ENCODE data around the gene PPP1R13L. TPM values are rescaled to one million over a fixed set of nuclear protein-coding genes. Genes with fewer than 3 reads are reported as not detected.
"Not testable (repeated sequence)": the region's sequence is repeated elsewhere in the genome, so short reads cannot be mapped to it uniquely, and the experiment has no call there.

PPP1R13L gene
- total RNA-seq, 1 donor from 2014 or later, result 5.1 TPM

DNA sequence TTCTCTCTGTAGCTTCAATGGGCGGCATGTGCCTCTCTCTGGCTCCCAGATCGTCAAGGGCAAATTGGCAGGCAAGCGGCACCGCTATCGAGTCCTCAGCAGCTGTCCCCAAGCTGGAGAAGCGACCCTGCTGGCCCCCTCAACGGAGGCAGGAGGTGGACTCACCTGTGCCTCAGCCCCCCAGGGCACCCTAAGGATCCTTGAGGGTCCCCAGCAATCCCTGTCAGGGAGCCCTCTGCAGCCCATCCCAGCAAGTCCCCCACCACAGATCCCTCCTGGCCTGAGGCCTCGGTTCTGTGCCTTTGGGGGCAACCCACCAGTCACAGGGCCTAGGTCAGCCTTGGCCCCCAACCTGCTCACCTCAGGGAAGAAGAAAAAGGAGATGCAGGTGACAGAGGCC is 3.3 kb upstream of the PPP1R13L start:
- Mint-ChIP-seq H3K4me3 (peak overlapping the region; percentile 44), H3K4me1 (peaks cover 43% of the 10 kb centered on the region), H3K27me3 (peaks cover 10% of the 10 kb centered on the region), H3K27ac (no peak overlapping the region), H3K36me3 (ENCODE audit: low read depth) (peaks cover 23% of the 10 kb centered on the region), H3K9me3 (no peaks in the 10 kb centered on the region)
- ChIA-PET POLR2A (interaction anchor here (1.2 to 2.6 kb wide), 2 partner anchors 8 to 11 kb away, joined by 3 to 9 read pairs; no protein-coding TSS in a partner anchor), CTCF (interaction anchor here (0.9 kb wide), 1 partner anchor 31 kb away, joined by 4 read pairs; no protein-coding TSS in a partner anchor)
- intact Hi-C loops (cut with micrococcal nuclease), result loop anchor here (5.0 to 10.0 kb wide), 4 partner anchors 153 to 457 kb away; partner anchors contain the start of genes CLPTM1, FOXA3, MARK4 and SYMPK
- DNase-seq, result no peak
- ATAC-seq (ENCODE audit: low read depth), result no peak
- TF ChIP-seq, protein P1, sequence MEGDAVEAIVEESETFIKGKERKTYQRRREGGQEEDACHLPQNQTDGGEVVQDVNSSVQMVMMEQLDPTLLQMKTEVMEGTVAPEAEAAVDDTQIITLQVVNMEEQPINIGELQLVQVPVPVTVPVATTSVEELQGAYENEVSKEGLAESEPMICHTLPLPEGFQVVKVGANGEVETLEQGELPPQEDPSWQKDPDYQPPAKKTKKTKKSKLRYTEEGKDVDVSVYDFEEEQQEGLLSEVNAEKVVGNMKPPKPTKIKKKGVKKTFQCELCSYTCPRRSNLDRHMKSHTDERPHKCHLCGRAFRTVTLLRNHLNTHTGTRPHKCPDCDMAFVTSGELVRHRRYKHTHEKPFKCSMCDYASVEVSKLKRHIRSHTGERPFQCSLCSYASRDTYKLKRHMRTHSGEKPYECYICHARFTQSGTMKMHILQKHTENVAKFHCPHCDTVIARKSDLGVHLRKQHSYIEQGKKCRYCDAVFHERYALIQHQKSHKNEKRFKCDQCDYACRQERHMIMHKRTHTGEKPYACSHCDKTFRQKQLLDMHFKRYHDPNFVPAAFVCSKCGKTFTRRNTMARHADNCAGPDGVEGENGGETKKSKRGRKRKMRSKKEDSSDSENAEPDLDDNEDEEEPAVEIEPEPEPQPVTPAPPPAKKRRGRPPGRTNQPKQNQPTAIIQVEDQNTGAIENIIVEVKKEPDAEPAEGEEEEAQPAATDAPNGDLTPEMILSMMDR (IDR thresholded peaks at IDR 0.05), result no peak

DNA sequence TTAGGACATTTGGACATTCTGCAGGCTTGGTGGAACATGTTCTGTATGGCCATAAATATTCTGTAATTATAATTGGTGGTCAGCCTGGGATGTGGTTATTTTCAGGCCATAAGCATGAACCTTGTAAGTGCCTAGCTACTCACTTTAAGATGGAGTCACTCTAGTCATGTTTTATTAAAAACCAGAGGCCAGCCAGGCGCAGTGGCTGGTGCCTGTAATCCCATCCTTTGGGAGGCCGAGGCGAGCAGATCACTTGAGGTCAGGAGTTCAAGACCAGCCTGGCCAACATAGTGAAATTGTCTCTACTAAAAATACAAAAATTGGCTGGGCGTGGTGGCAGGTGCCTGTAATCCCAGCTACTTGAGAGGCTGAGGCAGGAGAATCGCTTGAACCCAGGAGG is 2.7 kb upstream of the PPP1R13L start:
- H3K36me3 Mint-ChIP-seq (ENCODE audit: low read depth), result peaks cover 20% of the 10 kb centered on the region
- intact Hi-C loops (cut with micrococcal nuclease), result loop anchor here (5.0 to 10.0 kb wide), 4 partner anchors 153 to 457 kb away; partner anchors contain the start of genes CLPTM1, FOXA3, MARK4 and SYMPK
- not testable (repeated sequence) for ATAC-seq (ENCODE audit: low read depth)

DNA sequence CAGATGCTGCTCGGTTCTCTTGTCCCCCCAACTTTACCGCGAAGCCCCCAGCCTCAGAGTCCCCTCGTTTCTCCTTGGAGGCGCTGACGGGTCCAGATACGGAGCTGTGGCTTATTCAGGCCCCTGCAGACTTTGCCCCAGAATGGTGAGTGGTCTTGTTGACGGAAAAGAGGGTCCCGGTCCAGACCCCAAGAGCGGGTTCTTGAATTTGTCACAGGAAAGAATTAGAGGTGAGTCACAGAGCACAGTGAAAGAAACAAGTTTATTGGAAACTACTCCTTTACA is 2.2 kb upstream of the PPP1R13L start:
- Mint-ChIP-seq H3K4me1 (peaks cover 43% of the 10 kb centered on the region), H3K9me3 (no peaks in the 10 kb centered on the region), H3K36me3 (ENCODE audit: low read depth) (peaks cover 16% of the 10 kb centered on the region), H3K4me3 (peak overlapping the region; percentile 96), H3K27me3 (peaks cover 12% of the 10 kb centered on the region), H3K27ac (peak overlapping the region; percentile 95)
- CTCF ChIA-PET, result interaction anchor here (0.9 kb wide), 1 partner anchor 73 kb away, joined by 4 read pairs; no protein-coding TSS in a partner anchor
- DNase-seq (no peak), ATAC-seq (ENCODE audit: low read depth) (no peak)
- TF ChIP-seq, protein P1 (IDR thresholded peaks at IDR 0.05), result no peak
- intact Hi-C loops (cut with micrococcal nuclease), result loop anchor here (5.0 to 10.0 kb wide), 4 partner anchors 152 to 458 kb away; partner anchors contain the start of genes CLPTM1, FOXA3, MARK4 and SYMPK
- POLR2A ChIA-PET, result interaction anchor here (1.2 to 2.6 kb wide), 2 partner anchors 9 to 12 kb away, joined by 3 to 9 read pairs; no protein-coding TSS in a partner anchor

More for the DNA sequence above, 2.7 kb upstream of the PPP1R13L start:
- H3K27me3 Mint-ChIP-seq, result peaks cover 12% of the 10 kb centered on the region
- CTCF ChIA-PET, result interaction anchor here (0.9 kb wide), 2 partner anchors 32 to 73 kb away, joined by 4 read pairs; no protein-coding TSS in a partner anchor
- H3K4me3 Mint-ChIP-seq, result peak overlapping the region; percentile 35
- not testable (repeated sequence) for H3K27ac Mint-ChIP-seq, H3K9me3 Mint-ChIP-seq, DNase-seq
- POLR2A ChIA-PET, result interaction anchor here (1.2 to 2.6 kb wide), 2 partner anchors 8 to 12 kb away, joined by 3 to 9 read pairs; no protein-coding TSS in a partner anchor
- peaks cover 43% of the 10 kb centered on the region for H3K4me1 Mint-ChIP-seq

DNA sequence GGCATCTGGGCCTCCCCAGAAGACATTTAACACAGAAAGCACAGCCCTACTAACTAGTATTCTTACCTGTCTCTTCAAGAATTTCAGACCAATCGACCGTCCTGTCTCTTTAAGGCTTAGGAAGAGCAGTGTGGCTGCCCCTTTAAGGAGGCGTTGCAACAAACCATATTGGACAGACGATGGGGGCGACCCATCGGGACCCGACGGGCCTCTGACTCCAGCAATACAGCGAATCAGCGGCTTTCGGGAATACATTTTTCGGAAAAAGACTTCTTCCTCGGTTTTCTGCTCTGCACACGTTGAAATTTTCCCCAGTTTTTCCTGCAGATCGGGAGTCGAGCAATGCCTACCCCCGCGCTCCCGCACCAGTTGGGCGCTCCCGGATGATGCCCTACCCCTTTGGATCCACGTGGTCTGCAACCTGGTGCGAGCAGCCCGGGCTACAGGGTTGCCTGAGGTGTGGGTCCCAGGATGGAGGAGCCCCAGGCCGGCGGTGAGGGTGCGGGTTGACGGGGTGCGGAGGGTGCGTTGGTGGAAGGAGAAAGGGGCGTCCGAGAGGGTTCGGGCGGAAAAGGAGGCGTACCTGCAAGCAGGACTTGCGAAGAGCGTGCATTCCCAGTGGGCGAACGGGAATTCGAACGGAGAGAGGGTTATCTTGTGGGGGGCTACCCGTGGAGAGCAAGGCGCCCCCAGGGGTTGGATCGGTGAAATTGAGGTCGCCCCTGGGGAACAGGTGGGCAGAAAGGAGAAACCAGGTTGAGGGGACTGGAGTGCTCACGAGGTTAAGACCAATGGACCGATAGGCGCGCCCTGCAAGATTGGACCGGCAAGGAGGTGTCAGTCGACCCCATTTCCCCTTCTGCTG is 1.6 kb upstream of the PPP1R13L start, which contains the start of gene POLR1G:
POLR1G (plus strand) TSS at position 419 of the 865 bp plus-strand sequence; CDS start at position 472, 53 bp downstream.
- peak within 1 kb of the TSS; percentile 96 for H3K4me3 Mint-ChIP-seq
- peak; percentile 77 for ATAC-seq (ENCODE audit: low read depth)
- peak; percentile 74 for DNase-seq
- H3K9me3 Mint-ChIP-seq, result no peaks in the 10 kb centered on the region
- H3K36me3 Mint-ChIP-seq (ENCODE audit: low read depth), result peaks cover 16% of the 10 kb centered on the region
- ChIA-PET CTCF (interaction anchor here (0.7 to 1.0 kb wide), 3 partner anchors 62 to 74 kb away, joined by 3 to 7 read pairs (median 4); partner anchors contain the start of gene FOSB), POLR2A (interaction anchor here (0.6 to 2.6 kb wide), 10 partner anchors 10 to 457 kb away, joined by 3 to 9 read pairs (median 3); partner anchors contain the start of gene ERCC1)
- H3K27ac Mint-ChIP-seq, result peak within 1 kb of the TSS; percentile 95
- intact Hi-C loops (cut with micrococcal nuclease), result loop anchor here (1.0 to 10.0 kb wide), 13 partner anchors 13 to 516 kb away; partner anchors contain the start of genes CLPTM1, ERCC1, ERCC2 and FOXA3
- TF ChIP-seq, protein P1 (IDR thresholded peaks at IDR 0.05), result no peak
- peaks cover 43% of the 10 kb centered on the region for H3K4me1 Mint-ChIP-seq
- peaks cover 12% of the 10 kb centered on the region for H3K27me3 Mint-ChIP-seq

DNA sequence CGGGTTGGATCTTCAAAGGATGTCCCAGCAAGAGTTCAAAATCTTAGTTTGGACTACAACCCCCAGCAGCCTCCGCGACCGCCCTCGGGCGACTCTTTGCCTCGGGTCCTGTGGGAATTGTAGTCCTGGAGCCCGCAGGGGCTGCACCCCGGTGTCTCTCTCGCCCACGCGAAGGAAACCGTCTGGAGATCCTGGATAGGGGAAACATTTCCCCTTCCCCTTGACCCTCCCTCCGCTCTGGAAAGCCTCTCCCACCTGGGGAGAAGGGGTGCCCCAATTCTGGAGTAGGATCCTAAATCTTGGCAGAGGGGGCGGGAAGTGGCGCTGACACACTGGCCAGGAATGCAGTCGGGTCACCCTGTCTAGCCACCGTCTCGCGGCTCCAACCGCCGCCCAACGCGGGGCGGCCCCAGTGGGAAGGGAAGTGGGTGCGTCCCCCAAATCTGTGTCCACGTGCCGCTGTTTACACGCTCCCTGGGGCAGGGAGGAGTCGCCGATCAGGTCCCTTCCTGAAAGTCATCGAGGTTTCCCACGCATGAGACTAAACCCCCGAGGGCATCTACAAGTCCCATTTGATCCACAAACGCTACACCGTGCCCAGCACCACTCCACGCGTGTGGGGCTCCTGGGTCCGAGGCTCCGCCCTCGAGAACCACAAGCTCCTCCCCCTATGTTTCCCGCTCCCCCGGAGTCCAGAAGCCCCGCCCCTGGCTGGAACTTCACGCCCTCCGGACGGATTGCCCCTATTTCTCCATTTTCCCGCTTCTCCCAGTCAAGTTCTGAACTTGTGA is 761 bp upstream of the PPP1R13L start:
- H3K4me1 Mint-ChIP-seq, result peaks cover 43% of the 10 kb centered on the region
- CTCF ChIA-PET, result interaction anchor here (0.7 to 5.8 kb wide), 5 partner anchors 34 to 153 kb away, joined by 3 to 52 read pairs (median 6); partner anchors contain the start of gene FOSB

More for the DNA sequence above, 761 bp upstream of the PPP1R13L start:
- ATAC-seq (ENCODE audit: low read depth) (peak; percentile 65), DNase-seq (peak; percentile 76)
- POLR2A ChIA-PET, result interaction anchor here (0.6 to 2.6 kb wide), 10 partner anchors 10 to 458 kb away, joined by 3 to 12 read pairs (median 3); partner anchors contain the start of gene ERCC1
- Mint-ChIP-seq H3K27ac (peak overlapping the region; percentile 95), H3K9me3 (no peaks in the 10 kb centered on the region), H3K27me3 (peaks cover 12% of the 10 kb centered on the region), H3K36me3 (ENCODE audit: low read depth) (peaks cover 13% of the 10 kb centered on the region), H3K4me3 (peak overlapping the region; percentile 96)
- TF ChIP-seq, protein P1 (IDR thresholded peaks at IDR 0.05), result no peak
- intact Hi-C loops (cut with micrococcal nuclease), result loop anchor here (1.0 to 10.0 kb wide), 14 partner anchors 14 to 515 kb away; partner anchors contain the start of genes CLPTM1, ERCC1, ERCC2 and FOXA3

Measured in activated B cell treated with CpG ODN at 0.5 μM for 24 hours (primary cell).